HG03354 (cell line): ENCODE results near the gene NOTCH1.

Experiments
- ATAC-seq: cut with Tn5 transposase; IDR thresholded peaks from one replicate; pipeline ENCODE4 v1.9.1; 2021; ENCODE audit warnings: mild to moderate bottlenecking; ENCODE audit not compliant: unreplicated experiment, poor library complexity, severe bottlenecking

NOTCH1 gene

GRCh38 chr9:136493567-136493971 lies 52.3 kb downstream of the NOTCH1 start:
- ATAC-seq: no peak

DNA sequence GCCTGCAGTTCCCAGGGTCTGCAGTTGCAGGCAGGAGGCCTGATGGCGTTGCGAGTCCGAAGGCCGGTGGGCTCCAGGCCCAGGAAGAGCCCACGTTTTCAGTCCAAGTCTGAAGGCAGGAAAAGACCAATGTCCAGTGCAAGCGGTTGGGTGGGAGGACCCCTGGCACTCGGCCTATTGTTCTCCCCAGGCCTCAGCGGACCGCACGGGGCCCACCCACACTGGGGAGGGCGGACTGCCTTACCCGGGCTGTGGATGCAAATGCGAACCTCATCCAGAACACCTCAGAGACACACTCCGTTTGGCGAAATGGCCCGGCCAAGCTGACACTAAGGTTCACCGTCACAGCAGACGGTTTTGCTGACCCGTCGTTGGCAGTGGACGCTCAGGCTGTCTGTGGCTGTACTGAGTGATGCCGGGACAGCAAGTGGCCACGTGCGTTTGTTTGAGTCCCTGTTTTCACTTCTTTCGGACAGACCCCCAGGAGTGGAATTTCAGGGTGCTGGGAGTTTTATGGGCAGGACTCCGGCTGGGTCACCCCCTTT lies 52.8 kb downstream of the NOTCH1 start:
- ATAC-seq: no peak

- no peak for ATAC-seq
Measured at GRCh38 chr9:136489731-136490130, 56.1 kb downstream of the NOTCH1 start.

DNA sequence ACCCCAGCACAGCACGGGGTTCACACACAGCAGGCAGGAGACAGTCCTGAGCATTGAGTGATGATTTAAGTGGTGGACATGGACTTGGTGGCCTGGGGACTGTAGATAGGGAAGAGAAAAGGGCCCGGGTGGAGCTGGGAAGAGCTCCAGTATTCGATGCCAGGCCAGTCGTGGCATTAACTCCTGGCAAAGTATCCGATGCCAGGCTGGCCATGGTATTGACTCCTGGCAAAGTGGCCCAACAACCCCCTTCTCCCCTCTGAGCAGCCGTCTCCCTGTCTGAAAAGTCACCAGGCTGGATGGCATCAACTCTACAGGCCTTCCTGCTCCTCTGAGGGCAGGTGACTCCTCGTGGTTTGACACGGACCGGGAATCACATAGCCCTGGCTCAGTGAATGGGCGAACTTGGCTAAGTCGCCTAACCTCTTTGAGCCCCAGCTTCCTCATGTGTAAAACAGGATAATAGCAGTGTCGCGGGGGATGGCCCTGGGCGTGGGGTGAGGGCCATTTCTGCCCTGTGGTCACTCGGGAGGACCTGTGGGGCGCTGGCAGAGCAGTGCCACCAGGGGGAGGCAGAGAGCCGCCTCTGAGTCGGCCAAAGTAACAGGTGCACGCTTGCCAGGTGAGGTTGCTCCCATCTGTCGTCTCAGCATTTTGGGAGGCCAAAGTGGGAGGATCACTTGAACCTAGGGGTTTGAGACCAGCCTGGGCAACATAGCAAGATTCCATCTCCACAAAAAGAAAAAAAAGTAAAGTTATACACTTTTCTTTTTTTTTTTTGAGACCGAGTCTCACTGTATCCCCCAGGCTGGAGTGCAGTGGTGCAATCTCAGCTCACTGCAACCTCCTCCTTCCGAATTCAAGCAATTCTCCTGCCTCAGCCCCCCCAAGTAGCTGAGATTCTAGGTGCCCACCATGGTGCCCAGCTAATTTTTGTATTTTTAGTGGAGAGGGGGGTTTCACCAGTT lies 57.3 kb downstream of the NOTCH1 start:
- no peak for ATAC-seq

GRCh38 chr9:136487672-136488071 lies 58.2 kb downstream of the NOTCH1 start:
- no peak for ATAC-seq

DNA sequence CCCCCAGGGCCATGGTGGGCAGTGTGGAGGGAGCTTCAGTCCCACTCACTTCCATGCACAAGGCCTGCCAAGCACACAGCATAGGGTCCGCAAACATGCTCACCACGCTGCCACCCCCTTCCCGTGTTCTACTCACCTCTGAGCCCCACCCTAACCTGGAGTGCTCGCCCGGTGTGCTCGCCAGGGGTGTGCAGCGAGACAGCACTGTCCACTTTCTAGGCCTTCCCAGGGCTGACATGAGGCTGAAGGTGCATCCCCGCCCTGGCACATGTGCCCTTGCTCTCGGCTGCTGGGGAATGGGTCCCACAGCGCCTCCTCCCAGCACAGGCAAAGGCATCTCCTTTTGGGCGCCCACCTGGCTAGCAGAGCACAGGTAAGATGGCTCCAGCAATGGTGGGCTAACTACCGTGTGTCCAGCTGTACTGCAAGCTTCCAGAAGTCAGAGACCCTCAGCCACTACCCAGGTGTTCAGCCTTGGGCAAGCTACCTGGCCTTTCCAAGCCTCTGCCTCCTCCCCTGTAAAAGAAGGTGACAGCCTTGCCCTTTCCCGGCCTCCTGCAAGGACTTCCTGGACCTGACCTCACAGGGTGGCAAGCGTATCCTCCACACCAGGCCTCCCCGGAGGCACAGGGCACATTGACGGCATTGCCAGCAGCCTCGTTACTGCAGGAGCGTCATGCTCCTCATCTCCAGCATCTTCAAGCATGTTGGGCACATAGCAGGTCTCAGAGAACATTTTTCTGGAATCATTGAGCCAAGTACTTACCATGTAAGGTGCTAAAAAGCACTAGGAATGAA lies 58.8 kb downstream of the NOTCH1 start:
- ATAC-seq: no peak

- no peak for ATAC-seq
Measured at GRCh38 chr9:136486131-136486530, 59.7 kb downstream of the NOTCH1 start.

GRCh38 chr9:136485049-136486045 lies 60.5 kb downstream of the NOTCH1 start:
- no peak for ATAC-seq

DNA sequence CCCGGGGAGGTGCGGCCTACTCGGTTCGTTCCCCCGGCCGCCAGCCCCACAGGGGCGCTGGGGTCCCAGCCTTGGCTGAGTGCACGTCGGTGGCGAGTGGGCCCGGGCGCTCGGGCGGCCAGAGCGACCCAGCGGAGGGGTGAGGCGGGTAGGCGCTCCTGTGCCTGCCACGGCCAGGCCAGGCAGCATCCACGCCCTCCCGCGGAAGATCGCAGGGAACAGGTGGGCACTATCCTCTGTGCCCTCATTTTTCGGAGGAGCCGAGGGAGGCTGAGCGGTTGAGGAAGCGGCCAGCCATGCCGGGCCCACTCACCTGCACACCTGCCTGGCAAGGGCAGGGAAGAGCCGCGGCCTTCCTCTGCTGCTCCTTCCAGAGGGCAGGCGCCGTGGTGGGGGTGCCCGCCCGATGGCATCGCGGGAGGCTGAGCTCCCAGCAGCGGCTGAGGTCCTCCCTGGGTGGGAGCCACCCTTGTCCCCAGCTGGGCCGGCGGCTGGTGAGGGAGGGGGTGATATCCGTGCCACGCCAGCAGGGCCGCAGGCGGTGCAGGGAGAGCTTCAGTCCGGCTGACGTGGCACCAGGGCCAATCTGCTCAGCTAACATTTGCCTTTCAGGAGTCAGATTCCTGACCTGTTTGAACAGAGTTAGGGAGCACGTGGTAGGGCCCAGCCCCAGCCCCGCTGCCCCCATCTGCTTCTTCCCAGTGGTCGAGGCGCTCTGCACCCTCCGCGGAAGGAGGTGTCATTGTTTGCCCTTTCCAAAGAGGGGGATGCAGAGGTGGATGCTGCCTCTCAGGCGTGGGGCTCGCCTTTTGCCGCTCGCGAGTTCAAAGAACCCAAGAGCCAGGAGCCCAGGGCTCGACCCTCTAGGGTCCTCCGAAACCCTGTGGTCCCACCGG lies 61.4 kb downstream of the NOTCH1 start:
- ATAC-seq: no peak

GRCh38 chr9:136483589-136484152 lies 62.2 kb downstream of the NOTCH1 start:
- ATAC-seq: peak; percentile 66

GRCh38 chr9:136482793-136483588 lies 62.9 kb downstream of the NOTCH1 start, which contains the start of gene SEC16A:
Gene SEC16A, minus strand, starts transcription at chr9:136483040. Its CDS starts 5,425 bp downstream, at chr9:136477615.
- peak; percentile 61 for ATAC-seq

- ATAC-seq: peak; percentile 2
Measured at GRCh38 chr9:136482046-136482792, 63.6 kb downstream of the NOTCH1 start.

- no peak for ATAC-seq
Measured at GRCh38 chr9:136481558-136481957, 64.3 kb downstream of the NOTCH1 start.

DNA sequence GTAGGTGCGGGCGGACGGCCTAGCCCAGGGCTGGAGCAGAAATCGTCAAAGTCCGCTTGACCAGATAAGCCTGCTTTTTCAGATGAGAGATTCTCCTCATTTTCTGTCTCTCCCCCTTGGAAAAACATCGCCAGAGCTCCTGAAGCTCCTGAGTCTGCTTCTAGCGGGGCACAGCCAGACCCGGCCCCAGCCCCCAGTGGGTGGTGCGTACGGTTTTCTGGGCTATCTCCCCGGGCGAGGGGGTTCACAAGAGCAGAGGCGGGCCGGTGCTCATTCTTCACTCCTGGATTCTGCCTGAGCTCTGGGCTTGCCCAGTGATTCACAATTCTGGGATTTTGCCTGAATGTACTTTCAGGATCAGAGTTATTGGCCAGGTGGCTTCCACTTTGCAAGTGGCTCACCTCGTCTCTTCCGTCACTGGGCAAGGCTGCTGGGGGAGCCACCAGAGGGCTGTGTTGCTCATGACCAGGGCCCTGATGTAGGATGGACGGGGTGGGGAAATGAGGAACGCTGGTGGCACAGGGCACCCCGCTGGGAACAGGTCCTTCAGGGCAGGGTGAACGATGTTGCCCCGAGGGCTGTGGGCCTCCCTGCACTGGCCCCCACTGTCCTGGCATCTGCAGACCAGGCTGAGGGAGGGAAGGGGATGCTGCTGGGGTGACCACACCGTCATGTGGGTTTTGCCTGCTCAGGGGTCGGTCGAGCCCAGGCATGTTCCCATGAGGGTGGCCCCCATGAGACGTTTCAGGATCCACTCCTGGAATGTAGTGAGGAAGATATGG lies 69.3 kb downstream of the NOTCH1 start:
- no peak for ATAC-seq

GRCh38 chr9:136474974-136475865 lies 70.6 kb downstream of the NOTCH1 start:
- ATAC-seq: no peak
